Endothelial cell (in vitro differentiated cells): ENCODE data around the gene SWSAP1. TPM values are rescaled to one million over a fixed set of nuclear protein-coding genes. Genes with fewer than 3 reads are reported as not detected.

Experiments used
- DNase-seq: peaks from one replicate; pipeline ENCODE4 v3.0.0; 2021; ENCODE audit warnings: low spot score
- H3K27ac Mint-ChIP-seq: one replicate; pipeline ENCODE4 v1.8.0; 2021; ENCODE audit warnings: mixed read lengths, inconsistent platforms; ENCODE audit not compliant: unreplicated experiment
- H3K27me3 Mint-ChIP-seq: one replicate; pipeline ENCODE4 v1.8.0; 2021; ENCODE audit warnings: mild to moderate bottlenecking, moderate library complexity, mixed read lengths, inconsistent platforms; ENCODE audit not compliant: unreplicated experiment
- H3K36me3 Mint-ChIP-seq: one replicate; pipeline ENCODE4 v1.8.0; 2021; ENCODE audit warnings: mild to moderate bottlenecking, low read depth, mixed read lengths, inconsistent platforms; ENCODE audit not compliant: unreplicated experiment
- H3K4me1 Mint-ChIP-seq: one replicate; pipeline ENCODE4 v1.8.0; 2021; ENCODE audit warnings: mild to moderate bottlenecking, mixed read lengths, inconsistent platforms; ENCODE audit not compliant: unreplicated experiment
- H3K4me3 Mint-ChIP-seq: one replicate; pipeline ENCODE4 v1.8.0; 2021; ENCODE audit warnings: mild to moderate bottlenecking, mixed read lengths, inconsistent platforms; ENCODE audit not compliant: unreplicated experiment
- H3K9me3 Mint-ChIP-seq: one replicate; pipeline ENCODE4 v1.8.0; 2021; ENCODE audit warnings: mixed read lengths, inconsistent platforms; ENCODE audit not compliant: unreplicated experiment
- CTCF ChIP-seq: fragments of 200-600 bp; sonication (generic); IDR thresholded peaks from one replicate; pipeline ENCODE4 v1.5.0; 2021; ENCODE audit warnings: antibody characterized with exemption; ENCODE audit not compliant: unreplicated experiment
- total RNA-seq: library from RNA; stranded (reverse); fragmentation: NEBNext Ultra II Directional; extraction: Animal tissue kit (Norgen Biotek cat#: 25700); gene quantifications from one replicate; pipeline ENCODE4 v1.2.1, GENCODE V29; 2021; ENCODE audit not compliant: unreplicated experiment

The SWSAP1 gene
- total RNA-seq, 1 donor from 2014 or later, result 3.3 TPM

DNA sequence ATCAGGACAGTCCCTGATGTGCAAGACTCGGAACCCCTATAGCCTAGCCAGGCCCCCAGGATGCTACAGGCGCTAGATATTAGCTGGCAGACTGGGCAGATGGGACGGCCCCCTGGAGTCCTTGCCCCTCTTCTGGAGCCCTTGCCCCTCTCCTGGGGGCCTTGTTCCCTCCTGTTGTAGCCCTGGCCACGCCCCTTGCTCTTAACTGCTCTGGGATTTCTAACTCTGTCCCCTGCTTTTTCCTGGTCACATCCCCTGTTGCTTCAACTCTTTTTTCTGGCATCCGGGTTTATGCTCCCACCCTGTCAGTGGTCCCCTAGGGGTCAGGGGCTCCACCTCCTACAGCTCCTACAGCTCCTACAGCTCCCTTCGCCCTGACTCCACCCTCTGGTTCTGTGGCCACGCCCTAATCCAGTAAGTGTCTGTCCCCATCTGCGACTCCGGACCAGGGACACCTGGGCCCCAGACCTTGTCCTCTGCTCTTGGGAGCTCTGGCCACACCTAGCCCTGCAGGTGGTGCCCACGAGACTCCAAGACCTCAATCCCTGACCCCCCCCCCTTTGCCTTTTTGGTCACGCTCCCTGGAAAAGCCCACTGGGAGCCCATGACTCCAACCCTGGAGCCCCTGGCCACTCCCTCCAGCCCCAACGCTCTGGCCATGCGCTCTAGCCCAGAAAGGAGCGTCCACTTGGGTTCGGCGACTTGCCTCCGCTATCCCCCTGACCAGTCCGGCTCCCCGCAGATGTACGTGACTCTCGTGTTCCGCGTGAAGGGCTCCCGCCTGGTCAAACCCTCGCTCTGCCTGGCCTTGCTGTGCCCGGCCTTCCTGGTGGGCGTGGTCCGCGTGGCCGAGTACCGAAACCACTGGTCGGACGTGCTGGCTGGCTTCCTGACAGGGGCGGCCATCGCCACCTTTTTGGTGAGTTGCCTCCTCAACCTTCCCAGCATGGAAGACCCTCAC is 12.4 kb upstream of the SWSAP1 start:
- Mint-ChIP-seq H3K4me3 (peak overlapping the region; percentile 78), H3K9me3 (no peaks in the 10 kb centered on the region), H3K36me3 (no peaks in the 10 kb centered on the region), H3K4me1 (peaks cover 4% of the 10 kb centered on the region), H3K27ac (no peak overlapping the region), H3K27me3 (peaks cover 13% of the 10 kb centered on the region)
- TF ChIP-seq CTCF, result no peak
- DNase-seq, result no peak

GRCh38 chr19:11363881-11364280 is 10.6 kb upstream of the SWSAP1 start:
- peaks cover 7% of the 10 kb centered on the region for H3K27me3 Mint-ChIP-seq
- no peaks in the 10 kb centered on the region for H3K9me3 Mint-ChIP-seq
- no peak for DNase-seq
- no peak for TF ChIP-seq CTCF
- H3K4me1 Mint-ChIP-seq, result peaks cover 4% of the 10 kb centered on the region
- H3K4me3 Mint-ChIP-seq, result no peak overlapping the region
- no peak overlapping the region for H3K27ac Mint-ChIP-seq
- H3K36me3 Mint-ChIP-seq, result no peaks in the 10 kb centered on the region

- Mint-ChIP-seq H3K4me1 (peaks cover 4% of the 10 kb centered on the region), H3K27me3 (peaks cover 2% of the 10 kb centered on the region), H3K9me3 (no peaks in the 10 kb centered on the region), H3K4me3 (no peak overlapping the region), H3K27ac (no peak overlapping the region), H3K36me3 (no peaks in the 10 kb centered on the region)
- TF ChIP-seq CTCF, result no peak
- DNase-seq, result no peak
These were observed 10.1 kb upstream of the SWSAP1 start for GRCh38 chr19:11364296-11364904.

- H3K27ac Mint-ChIP-seq, result no peak overlapping the region
- H3K4me1 Mint-ChIP-seq, result peaks cover 4% of the 10 kb centered on the region
- H3K9me3 Mint-ChIP-seq, result no peaks in the 10 kb centered on the region
- peaks cover under 1% of the 10 kb centered on the region for H3K27me3 Mint-ChIP-seq
- no peak overlapping the region for H3K4me3 Mint-ChIP-seq
- TF ChIP-seq CTCF, result no peak
- H3K36me3 Mint-ChIP-seq, result no peaks in the 10 kb centered on the region
- DNase-seq, result no peak
These were observed 9.5 kb upstream of the SWSAP1 start for GRCh38 chr19:11364935-11365334.

DNA sequence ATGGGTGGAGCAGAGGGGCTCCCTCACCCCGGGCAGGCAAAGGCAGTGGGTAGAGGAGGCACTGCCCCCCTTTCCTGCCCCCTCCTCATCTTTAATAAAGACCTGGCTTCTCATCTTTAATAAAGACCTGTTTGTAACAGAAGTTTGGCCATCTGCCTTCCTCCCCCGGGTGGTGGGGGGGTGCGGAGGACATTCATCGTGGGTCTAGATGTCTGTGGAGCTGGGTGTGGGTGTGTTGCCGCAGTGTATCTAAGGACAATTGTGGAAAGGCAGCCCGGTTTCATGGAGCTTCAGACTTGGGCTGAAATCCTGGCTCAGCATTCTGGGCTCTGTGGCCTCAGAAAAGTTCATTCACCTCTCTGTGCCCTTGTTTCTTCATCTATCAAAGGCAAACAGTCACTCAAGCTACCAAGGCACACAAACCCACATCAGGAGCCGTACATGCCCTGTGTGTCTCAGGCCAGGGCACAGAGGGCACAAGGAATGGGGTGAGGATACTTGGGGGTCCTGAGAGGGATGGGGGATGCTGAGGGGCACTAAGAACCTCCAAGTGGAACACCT is 8.8 kb upstream of the SWSAP1 start:
- Mint-ChIP-seq H3K4me1 (peaks cover 4% of the 10 kb centered on the region), H3K9me3 (no peaks in the 10 kb centered on the region), H3K27ac (no peak overlapping the region), H3K27me3 (peaks cover under 1% of the 10 kb centered on the region), H3K36me3 (peaks cover under 1% of the 10 kb centered on the region), H3K4me3 (no peak overlapping the region)
- no peak for TF ChIP-seq CTCF
- DNase-seq, result no peak
